Measurements from ENCODE around the gene MYBPC2. TPM values are rescaled to one million over a fixed set of nuclear protein-coding genes. Genes with fewer than 3 reads are reported as not detected.
A peak's percentile ranks its signal among the peaks of the same experiment; 100 is the strongest.

The MYBPC2 gene
- total and polyA plus RNA-seq, 9 of the 15 experiments (the other 6 are each of a cell fraction or from before 2014, with no cell fraction given): 0.01 to 0.14 (median 0.04) TPM; not detected in 6

DNA sequence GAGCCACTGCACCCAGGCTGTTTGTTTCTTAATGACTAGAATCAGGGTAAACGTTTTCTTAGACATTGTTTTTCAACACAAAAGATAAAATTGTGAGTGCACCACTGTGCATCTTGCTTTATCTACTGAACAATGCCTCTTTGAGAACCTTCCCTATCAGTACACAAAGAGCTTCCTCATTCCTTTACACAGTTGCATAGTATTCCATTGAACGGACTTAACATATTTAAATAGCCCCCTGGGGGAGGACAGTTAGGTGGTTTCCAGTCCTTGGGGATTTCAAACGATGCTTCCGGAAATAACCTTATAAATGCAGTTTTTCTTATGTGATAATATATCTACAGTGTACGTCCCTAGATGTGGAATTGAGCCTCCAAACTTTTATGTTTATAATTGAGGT is 39.9 kb upstream of the MYBPC2 start (continued):
- TF ChIP-seq TEAD2 (tag; IDR thresholded peaks at IDR 0.05) (no peak), ARHGAP35 (IDR thresholded peaks at IDR 0.05; ENCODE audit: partially characterized antibody) (no peak), ZNF146 (CRISPR knock-in tag; IDR thresholded peaks at IDR 0.05; ENCODE audit: unreplicated experiment) (peak; percentile 23)

DNA sequence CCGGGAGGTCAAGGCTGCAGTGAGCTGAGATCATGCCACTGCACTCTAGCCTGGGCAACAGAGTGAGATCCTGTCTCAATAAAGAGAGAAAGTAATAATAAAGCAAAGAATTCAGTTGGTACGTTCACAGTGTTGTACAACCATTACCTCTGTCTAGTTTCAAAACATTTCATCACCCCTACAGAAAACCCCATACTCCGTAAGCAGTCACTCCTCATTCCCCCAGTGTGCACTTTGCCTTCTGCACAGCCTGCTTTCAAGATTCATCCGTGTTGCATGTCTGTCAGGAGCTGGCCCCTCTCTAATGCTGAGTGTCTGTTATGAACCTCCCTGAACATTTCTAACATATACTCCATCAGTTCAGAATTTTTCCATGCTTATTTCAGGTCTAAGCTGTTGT is 39.1 kb upstream of the MYBPC2 start:
- DNase-seq (ENCODE audit: extremely low read depth in 1 of 4, low spot score in 3 of 4): no peak
- Histone ChIP-seq H3K4me3 (no peak overlapping the region), H3K79me2 (ENCODE audit: control insufficient read depth, insufficient read depth, low read length) (peaks cover 66% of the 10 kb centered on the region), H3K27me3 (ENCODE audit: control insufficient read depth in 2 of 2, insufficient read depth in 2 of 2, low read length in 2 of 2) (no peaks in the 10 kb centered on the region), H3K9me3 (replicated peaks; ENCODE audit: control insufficient read depth, insufficient read depth, low read depth, low read length) (no peaks in the 10 kb centered on the region), H3K27ac (ENCODE audit: extremely low read depth, low read depth, low read length) (no peak overlapping the region), H3K36me3 (ENCODE audit: control insufficient read depth, insufficient read depth, low read length) (peaks cover 50% of the 10 kb centered on the region), H3K9me1 (ENCODE audit: control insufficient read depth, insufficient read depth, low read length) (no peaks in the 10 kb centered on the region), H4K20me1 (replicated peaks; ENCODE audit: control insufficient read depth, insufficient read depth, low read length) (0 out of 2 replicates have a peak, but pooled peaks cover 1% of the 10 kb centered on the region), H2AFZ (ENCODE audit: low read depth, low read length) (no peak overlapping the region), H3K4me1 (replicated peaks in 1 of 2; ENCODE audit: control insufficient read depth in 2 of 2, insufficient read depth in 2 of 2, low read length in 2 of 2) (peaks cover 0 to under 1% of the 10 kb centered on the region in 2 experiments; a peak in 2 of 5 replicates), H3K9ac (ENCODE audit: insufficient read depth in 1 of 2, low read depth in 2 of 2, low read length in 2 of 2) (no peak overlapping the region), H3K4me2 (ENCODE audit: insufficient read depth, low read length) (no peak overlapping the region)
- FAIRE-seq: no peak
- ATAC-seq: peak; percentile 44; the same call in 2 of the 3 replicates
- BruUV-seq (replicated peaks): no TSS peak
- ChIA-PET POLR2A (interaction anchor here (1.9 kb wide), 1 partner anchor 9 kb away, joined by 5 read pairs; the partner anchor contains the start of gene POLD1), CTCF (ENCODE audit: low intra/inter-chr PET ratio) (no interaction called here)
- WGBS (ENCODE audit: insufficient coverage, low coverage, missing lambda C conversion rate): 88% methylated on average over 4 of the region's 4 CpGs
- intact Hi-C loops (cut with micrococcal nuclease) (no loop called here), in situ Hi-C loops (cut with MboI) (no loop called here)
- TF ChIP-seq TARDBP (IDR thresholded peaks at IDR 0.05): no peak
- no peak for TF ChIP-seq CEBPG (CRISPR knock-in tag; IDR thresholded peaks at IDR 0.05)
- peak in 1 of 2 experiments; percentile 54; a peak in 1 of 4 replicates for TF ChIP-seq CEBPG (tag; conservative IDR thresholded peaks at IDR 0.05 in 1 of 2, IDR thresholded peaks at IDR 0.05 in 1 of 2)

Data from K562 (cell line).